BLaER1 treated with 17β-estradiol and CSF1 and Interleukin-3, amounts not matched to agents 10 nM and 100 nM (cell line): Measurements from ENCODE around the gene POLH.
"Not testable (repeated sequence)": the region's sequence is repeated elsewhere in the genome, so short reads cannot be mapped to it uniquely, and the experiment has no call there.

ENCODE experiments used
- H3K27ac ChIP-seq, 11 experiments: shearing (Covaris generic); formaldehyde crosslinking; 2 replicates each; pipeline ENCODE4 v1.8.1; 2022
- H3K27me3 ChIP-seq, 11 experiments: shearing (Covaris generic); formaldehyde crosslinking; 2 replicates each; pipeline ENCODE4 v1.8.1; 2022
- H3K36me3 ChIP-seq, 11 experiments: shearing (Covaris generic); formaldehyde crosslinking; 2 replicates each; pipeline ENCODE4 v1.8.1; 2022
- H3K4me1 ChIP-seq, 10 experiments: shearing (Covaris generic); formaldehyde crosslinking; 2 replicates each; pipeline ENCODE4 v1.8.1; 2022
- H3K4me2 ChIP-seq, 11 experiments: shearing (Covaris generic); formaldehyde crosslinking; 2 replicates each; pipeline ENCODE4 v1.8.1; 2022
- H3K4me3 ChIP-seq, 10 experiments: shearing (Covaris generic); formaldehyde crosslinking; 2 replicates each; pipeline ENCODE4 v1.8.1; 2022
- H3K9ac ChIP-seq, 11 experiments: shearing (Covaris generic); formaldehyde crosslinking; 2 replicates each; pipeline ENCODE4 v1.8.1; 2022
- H3K9me3 ChIP-seq, 11 experiments: shearing (Covaris generic); formaldehyde crosslinking; replicated peaks in 1 of 11; 2 replicates each; pipeline ENCODE4 v1.8.1; 2022
- H4K20me1 ChIP-seq, 11 experiments: shearing (Covaris generic); formaldehyde crosslinking; 2 replicates each; pipeline ENCODE4 v1.8.1; 2022
- Cebpa-rat ChIP-seq, 11 experiments: shearing (Covaris generic); IDR thresholded peaks; 2 replicates each; pipeline ENCODE4 v1.8.1; 2022

Gene POLH

DNA sequence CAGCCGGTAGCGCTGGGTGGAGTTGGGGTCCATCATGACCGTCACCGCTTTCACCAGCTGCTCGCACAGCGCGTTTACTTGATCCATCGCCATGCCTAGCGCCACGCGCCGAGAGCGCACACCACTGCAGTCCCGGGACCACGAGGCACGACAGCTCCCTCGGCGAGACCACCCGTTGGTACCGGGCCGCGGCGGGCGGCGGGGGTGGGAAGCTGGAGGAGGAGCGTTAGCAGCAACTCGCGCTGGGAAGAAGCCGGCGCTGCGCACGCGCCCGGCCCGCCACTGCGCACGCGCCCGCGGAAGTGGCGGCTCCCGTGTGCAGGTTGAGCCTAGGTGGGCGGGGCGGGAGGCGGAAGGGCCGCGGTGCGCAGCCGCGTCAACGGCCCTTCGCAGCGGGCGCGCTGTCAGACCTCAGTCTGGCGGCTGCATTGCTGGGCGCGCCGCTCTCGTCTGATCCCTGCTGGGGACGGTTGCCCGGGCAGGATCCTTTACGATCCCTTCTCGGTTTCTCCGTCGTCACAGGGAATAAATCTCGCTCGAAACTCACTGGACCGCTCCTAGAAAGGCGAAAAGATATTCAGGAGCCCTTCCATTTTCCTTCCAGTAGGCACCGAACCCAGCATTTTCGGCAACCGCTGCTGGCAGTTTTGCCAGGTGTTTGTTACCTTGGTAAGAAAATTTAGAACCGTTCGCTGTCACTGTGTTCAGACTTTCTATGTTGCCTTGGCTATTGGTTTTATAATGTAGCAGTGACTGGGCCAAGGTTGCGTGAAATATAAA is at the start of gene POLH, which contains the start of gene XPO5:
Gene POLH, plus strand, starts transcription at position 414 of the 780 bp plus-strand sequence. CDS start 6,135 bp downstream, outside the sequence.
Gene XPO5, minus strand, starts transcription at position 267 of the 780 bp plus-strand sequence. Its CDS starts 174 bp downstream, at position 93.
- Histone ChIP-seq H3K9me3 (peaks cover 0 to 10% (median 8%) of the 10 kb centered on the region in 11 experiments; a peak in 10 of 22 replicates), H4K20me1 (peaks cover 0 to 56% (median 30%) of the 10 kb centered on the region in 11 experiments; a peak in 13 of 22 replicates), H3K27me3 (no peaks in the 10 kb centered on the region), H3K9ac (peak within 1 kb of the TSS; percentile 78 to 96 (median 85)), H3K4me3 (peak within 1 kb of the TSS; percentile 80 to 99 (median 95)), H3K27ac (peak within 1 kb of the TSS; percentile 45 to 90 (median 78); a peak in 21 of 22 replicates), H3K4me1 (peaks cover 22 to 34% (median 30%) of the 10 kb centered on the region in 10 experiments), H3K4me2 (peak within 1 kb of the TSS; percentile 83 to 97 (median 91)), H3K36me3 (peaks cover 16 to 47% (median 36%) of the 10 kb centered on the region in 11 experiments)
- no peak for TF ChIP-seq Cebpa-rat (IDR thresholded peaks at IDR 0.05)

DNA sequence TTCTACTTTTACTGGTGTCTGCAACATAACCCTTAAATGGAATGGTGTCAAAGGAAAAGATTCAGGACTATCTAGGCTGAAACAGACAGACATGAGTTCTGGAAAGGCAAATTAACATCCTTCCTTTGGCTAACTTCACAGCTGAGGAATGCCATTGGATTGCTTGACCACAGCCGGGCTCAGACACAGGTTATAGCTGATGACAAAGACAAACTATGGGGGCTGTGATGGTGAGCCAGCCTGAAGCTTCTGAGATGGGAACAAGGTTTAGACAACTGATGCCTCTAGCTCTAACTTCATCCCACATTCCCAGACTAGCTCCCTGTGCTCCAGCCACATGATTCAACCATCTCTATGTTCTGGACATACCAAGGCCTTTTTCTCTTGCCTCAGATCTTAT is 43.8 kb upstream of the POLH start:
- H3K4me1 ChIP-seq, result no peaks in the 10 kb centered on the region
- TF ChIP-seq Cebpa-rat (IDR thresholded peaks at IDR 0.05), result no peak

DNA sequence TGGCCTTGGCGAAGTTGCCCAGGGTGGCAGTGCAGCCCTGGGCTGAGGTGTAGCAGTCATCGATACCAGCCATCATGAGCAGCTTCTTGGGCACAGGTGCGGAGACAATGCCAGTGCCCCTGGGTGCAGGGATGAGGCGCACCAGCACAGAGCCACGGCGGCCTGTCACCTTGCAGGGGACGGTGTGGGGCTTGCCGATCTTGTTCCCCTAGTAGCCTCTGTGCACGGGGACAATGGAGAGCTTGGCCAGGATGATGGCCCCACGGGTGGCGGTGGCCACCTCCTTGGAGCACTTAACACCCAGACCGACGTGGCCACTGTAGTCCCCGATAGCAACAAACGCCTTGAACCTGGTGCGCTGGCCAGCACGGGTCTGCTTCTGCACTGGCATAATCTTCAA is 37.0 kb upstream of the POLH start:
- peaks cover 84 to 100% (median 98%) of the 10 kb centered on the region in 11 experiments for H3K36me3 ChIP-seq

More for the DNA sequence above, 43.8 kb upstream of the POLH start:
- no peak overlapping the region for H3K4me2 ChIP-seq
- H3K9me3 ChIP-seq, result no peaks in the 10 kb centered on the region
- H3K36me3 ChIP-seq, result peaks cover 90 to 100% (median 100%) of the 10 kb centered on the region in 11 experiments
- H4K20me1 ChIP-seq, result peaks cover 0 to 30% (median 8%) of the 10 kb centered on the region in 11 experiments; a peak in 7 of 22 replicates
- no peak overlapping the region for H3K4me3 ChIP-seq
- no peaks in the 10 kb centered on the region for H3K27me3 ChIP-seq
- no peak overlapping the region for H3K27ac ChIP-seq
- H3K9ac ChIP-seq, result no peak overlapping the region

DNA sequence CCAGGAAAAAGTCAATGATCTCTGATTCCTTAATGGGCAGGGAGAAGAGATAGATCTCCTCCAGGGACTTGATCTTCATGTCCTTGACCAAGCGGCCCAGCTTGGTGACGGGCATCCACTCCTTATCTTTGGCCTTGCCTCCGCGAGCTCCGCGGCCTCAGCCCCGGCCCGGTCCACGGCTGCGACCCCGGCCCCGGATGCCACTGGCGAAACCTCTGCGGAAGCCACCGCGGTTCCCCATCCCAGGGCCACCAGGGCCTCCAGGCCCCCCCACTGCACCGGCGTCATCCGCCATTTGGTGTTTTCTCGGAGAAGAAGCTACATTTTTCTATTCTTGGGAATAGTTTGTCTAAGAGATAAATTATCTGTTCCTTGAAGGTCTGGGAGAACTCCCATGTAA is 36.6 kb upstream of the POLH start:
- not testable (repeated sequence) for H3K4me1 ChIP-seq, H3K4me3 ChIP-seq, H3K9me3 ChIP-seq, H3K9ac ChIP-seq, H3K27ac ChIP-seq, H3K27me3 ChIP-seq, H3K4me2 ChIP-seq
- H3K36me3 ChIP-seq, result peaks cover 84 to 100% (median 98%) of the 10 kb centered on the region in 11 experiments
- H4K20me1 ChIP-seq, result peaks cover 0 to 33% (median 0%) of the 10 kb centered on the region in 11 experiments; a peak in 6 of 22 replicates

More for the DNA sequence above, 37.0 kb upstream of the POLH start:
- not testable (repeated sequence) for H3K27ac ChIP-seq, H3K4me2 ChIP-seq, H3K9me3 ChIP-seq, H3K9ac ChIP-seq, H3K4me3 ChIP-seq, H3K4me1 ChIP-seq, H3K27me3 ChIP-seq
- peaks cover 0 to 33% (median 0%) of the 10 kb centered on the region in 11 experiments; a peak in 6 of 22 replicates for H4K20me1 ChIP-seq

DNA sequence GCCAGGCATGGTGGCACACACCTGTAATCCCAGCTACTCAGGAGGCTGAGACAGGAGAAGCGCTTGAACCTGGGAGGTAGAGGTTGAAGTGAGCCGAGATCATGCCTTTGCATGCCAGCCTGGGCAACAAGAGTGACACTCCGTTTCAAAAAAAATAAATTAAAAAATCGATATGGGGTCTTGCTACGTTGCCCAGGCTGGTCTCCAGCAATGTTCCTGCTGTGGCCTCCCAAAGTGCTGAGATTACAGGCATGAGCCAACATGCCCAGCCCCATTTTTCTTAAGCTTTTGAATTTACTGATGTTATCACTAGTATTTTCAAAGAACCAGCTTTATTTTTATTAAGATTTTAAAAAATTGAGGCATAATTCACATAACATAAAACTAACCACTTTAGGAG is 35.5 kb upstream of the POLH start:
- H3K27ac ChIP-seq, result no peak overlapping the region
- no peak overlapping the region for H3K4me2 ChIP-seq
- no peak overlapping the region for H3K9ac ChIP-seq
- H3K27me3 ChIP-seq, result no peaks in the 10 kb centered on the region
- H3K36me3 ChIP-seq, result peaks cover 91 to 100% (median 99%) of the 10 kb centered on the region in 11 experiments
- no peaks in the 10 kb centered on the region for H3K4me1 ChIP-seq
- H3K9me3 ChIP-seq, result no peaks in the 10 kb centered on the region
- H4K20me1 ChIP-seq, result peaks cover 0 to 33% (median 0%) of the 10 kb centered on the region in 11 experiments; a peak in 6 of 22 replicates
- TF ChIP-seq Cebpa-rat (IDR thresholded peaks at IDR 0.05), result no peak
- no peak overlapping the region for H3K4me3 ChIP-seq

DNA sequence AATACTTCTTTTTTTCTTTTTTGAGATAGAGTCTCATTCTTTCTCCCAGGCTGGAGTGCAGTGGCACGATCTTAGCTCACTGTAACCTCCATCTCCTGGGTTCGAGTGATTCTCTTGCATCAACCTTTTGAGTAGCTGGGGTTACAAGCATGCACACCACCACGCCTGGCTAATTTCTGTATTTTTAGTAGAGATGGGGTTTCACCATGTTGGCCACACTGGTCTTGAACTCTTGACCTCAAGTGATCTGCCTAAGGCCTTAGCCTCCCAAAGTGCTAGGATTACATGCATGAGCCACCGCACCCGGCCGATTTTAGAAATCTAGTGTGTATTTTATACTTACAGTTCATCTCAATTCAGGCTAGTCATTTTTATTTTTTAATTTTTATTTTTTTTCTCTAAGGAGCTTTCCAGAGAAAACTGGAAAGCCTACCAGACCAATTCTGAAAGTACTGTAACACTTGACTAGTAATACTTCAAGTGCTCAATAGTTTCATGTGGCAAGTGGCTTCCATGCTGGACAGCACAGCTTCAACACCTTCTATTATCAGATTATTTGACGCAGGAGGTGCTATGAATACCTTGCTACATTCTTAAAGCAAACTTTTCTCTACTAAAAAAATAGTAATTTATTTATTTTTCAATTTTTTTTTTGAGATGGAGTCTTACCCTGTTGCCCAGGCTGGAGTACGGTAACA is 34.1 kb upstream of the POLH start:
- Histone ChIP-seq H3K4me1 (no peaks in the 10 kb centered on the region), H3K4me3 (no peak overlapping the region), H3K4me2 (no peak overlapping the region), H4K20me1 (peaks cover 0 to 33% (median 3%) of the 10 kb centered on the region in 11 experiments; a peak in 8 of 22 replicates), H3K9me3 (no peaks in the 10 kb centered on the region), H3K36me3 (peaks cover 92 to 100% (median 99%) of the 10 kb centered on the region in 11 experiments), H3K27ac (no peak overlapping the region), H3K27me3 (no peaks in the 10 kb centered on the region), H3K9ac (no peak overlapping the region)
- no peak for TF ChIP-seq Cebpa-rat (IDR thresholded peaks at IDR 0.05)

DNA sequence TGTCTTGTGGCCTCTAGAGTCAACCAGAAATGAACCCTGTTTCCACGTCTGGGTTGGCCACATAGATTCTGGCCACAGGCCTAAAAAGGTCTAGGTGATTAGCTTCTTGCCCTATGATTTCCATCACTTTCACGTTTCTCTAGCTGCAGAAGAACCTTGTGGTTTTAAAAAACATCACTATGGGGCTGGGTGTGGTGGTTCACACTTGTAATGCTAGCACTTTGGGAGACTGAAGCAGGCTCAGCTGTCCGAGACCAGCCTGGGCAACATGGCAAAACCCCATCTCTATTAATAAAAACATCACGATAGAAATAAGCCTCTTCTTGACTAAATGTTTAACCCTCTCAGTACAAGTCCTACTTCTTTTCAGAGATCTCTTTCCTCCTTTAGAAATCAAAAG is 31.5 kb upstream of the POLH start:
- peaks cover 99 to 100% (median 100%) of the 10 kb centered on the region in 11 experiments for H3K36me3 ChIP-seq
- TF ChIP-seq Cebpa-rat (IDR thresholded peaks at IDR 0.05), result no peak
- H3K4me1 ChIP-seq, result peaks cover 0 to 13% (median 0%) of the 10 kb centered on the region in 10 experiments; a peak in 2 of 20 replicates
- H3K27me3 ChIP-seq, result no peaks in the 10 kb centered on the region
- no peak overlapping the region for H3K4me3 ChIP-seq
- no peaks in the 10 kb centered on the region for H3K9me3 ChIP-seq
- peaks cover 0 to 33% (median 3%) of the 10 kb centered on the region in 11 experiments; a peak in 7 of 22 replicates for H4K20me1 ChIP-seq
- H3K27ac ChIP-seq, result no peak overlapping the region
- no peak overlapping the region for H3K9ac ChIP-seq
- no peak overlapping the region for H3K4me2 ChIP-seq

DNA sequence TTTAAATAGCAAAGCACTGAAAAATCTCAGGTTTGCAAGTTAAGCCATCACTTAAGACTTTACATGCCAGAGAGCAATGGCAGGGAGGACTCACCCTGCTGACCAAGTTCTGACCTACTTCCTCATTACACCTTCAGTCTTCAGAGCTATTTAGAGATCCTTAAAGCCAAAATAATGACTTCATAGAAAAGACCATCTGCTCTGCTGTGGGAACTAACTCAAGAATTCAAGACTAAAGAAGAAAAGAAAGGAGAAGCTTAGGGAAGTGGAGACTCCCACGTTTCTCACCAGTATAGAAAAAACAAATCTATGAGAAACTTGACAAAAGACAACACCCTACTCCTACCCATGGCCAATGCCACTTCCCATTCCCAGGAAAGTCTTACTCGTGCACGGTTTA is 28.8 kb upstream of the POLH start:
- Histone ChIP-seq H3K36me3 (peaks cover 99 to 100% (median 100%) of the 10 kb centered on the region in 11 experiments), H3K27ac (no peak overlapping the region), H4K20me1 (peaks cover 0 to 17% (median 3%) of the 10 kb centered on the region in 11 experiments; a peak in 5 of 22 replicates)

DNA sequence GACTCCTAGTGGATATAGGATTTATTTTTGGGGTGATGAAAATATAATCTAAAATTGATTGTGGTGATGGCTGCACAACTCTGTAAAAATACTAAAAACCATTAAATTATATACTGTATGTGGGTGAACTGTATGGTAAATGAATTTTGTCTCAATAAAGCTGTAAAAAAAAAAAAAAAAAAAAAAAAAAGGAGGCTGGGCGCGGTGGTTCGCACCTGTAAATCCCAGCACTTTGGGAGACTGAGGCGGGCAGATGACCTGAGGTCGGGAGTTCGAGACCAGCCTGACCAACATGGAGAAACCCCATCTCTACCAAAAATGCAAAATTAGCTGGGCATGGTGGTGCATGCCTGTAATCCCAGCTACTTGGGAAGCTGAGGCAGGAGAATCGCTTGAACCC is 18.4 kb upstream of the POLH start:
- H3K4me1 ChIP-seq, H3K9ac ChIP-seq, H3K27me3 ChIP-seq, H3K4me2 ChIP-seq, H3K27ac ChIP-seq, H3K4me3 ChIP-seq, H4K20me1 ChIP-seq, H3K9me3 ChIP-seq: not testable (repeated sequence)
- peaks cover 99 to 100% (median 100%) of the 10 kb centered on the region in 11 experiments for H3K36me3 ChIP-seq

More for the DNA sequence above, 28.8 kb upstream of the POLH start:
- TF ChIP-seq Cebpa-rat (IDR thresholded peaks at IDR 0.05), result no peak
- Histone ChIP-seq H3K4me3 (no peak overlapping the region), H3K9ac (no peak overlapping the region), H3K4me1 (peaks cover 0 to 13% (median 0%) of the 10 kb centered on the region in 10 experiments; a peak in 2 of 20 replicates), H3K4me2 (no peak overlapping the region), H3K9me3 (no peaks in the 10 kb centered on the region), H3K27me3 (no peaks in the 10 kb centered on the region)
